Measurements from ENCODE around the gene NT5C2. TPM values are rescaled to one million over a fixed set of nuclear protein-coding genes. Genes with fewer than 3 reads are reported as not detected.

Gene NT5C2
- total and polyA plus RNA-seq, 2 of the 8 experiments (the other 6 are each of a cell fraction or from before 2014, with no cell fraction given) = 35.2 to 106 TPM

- H3K4me2 ChIP-seq (ENCODE audit: insufficient read depth in 1 of 2, low read depth in 2 of 2, low read length in 2 of 2) = no peak overlapping the region
- TF ChIP-seq BACH1 (IDR thresholded peaks at IDR 0.05; ENCODE audit: low read length) (no peak), RAD21 (IDR thresholded peaks at IDR 0.05 in 1 of 2, conservative IDR thresholded peaks at IDR 0.05 in 1 of 2; ENCODE audit: low read depth in 2 of 2, low read length in 2 of 2) (no peak), BCL11A (IDR thresholded peaks at IDR 0.05; ENCODE audit: low read depth in 2 of 2, low read length in 2 of 2) (no peak)
These were observed 47.1 kb downstream of the NT5C2 start for GRCh38 chr10:103145860-103146466.

More at GRCh38 chr10:103145860-103146466, 47.1 kb downstream of the NT5C2 start:
- Histone ChIP-seq H3K56ac (replicated peaks; ENCODE audit: insufficient read length, low read depth, low read length) (no peak overlapping the region), H4K5ac (ENCODE audit: insufficient read length, low read depth, low read length) (no peak overlapping the region), H3K27me3 (replicated peaks in 1 of 4; ENCODE audit: control insufficient read depth in 3 of 4, extremely low read depth in 1 of 4, insufficient read depth in 3 of 4, low read length in 3 of 4) (no peaks in the 10 kb centered on the region), H3K79me1 (ENCODE audit: low read depth, low read length) (no peaks in the 10 kb centered on the region), H2BK15ac (ENCODE audit: low read length) (no peak overlapping the region), H2BK5ac (ENCODE audit: low read depth, low read length) (no peak overlapping the region), H2BK12ac (ENCODE audit: low read depth, low read length) (no peak overlapping the region), H4K91ac (replicated peaks; ENCODE audit: insufficient read length, low read length) (no peak overlapping the region), H3K4me1 (replicated peaks in 1 of 4; ENCODE audit: control insufficient read depth in 3 of 4, insufficient read depth in 4 of 4, low read length in 3 of 4) (no peaks in the 10 kb centered on the region), H3K9me3 (ENCODE audit: insufficient read depth in 2 of 2, low read depth in 1 of 2, low read length in 1 of 2) (no peaks in the 10 kb centered on the region), H3K23me2 (ENCODE audit: low read depth, low read length) (no peaks in the 10 kb centered on the region), H2BK120ac (replicated peaks; ENCODE audit: low read depth, low read length) (no peak overlapping the region), H3K14ac (ENCODE audit: insufficient read length) (no peak overlapping the region), H3K79me2 (ENCODE audit: control insufficient read depth in 1 of 2, insufficient read depth in 2 of 2, low read length in 2 of 2) (0 out of 4 replicates have a peak, but pooled peaks cover 0 to 6% of the 10 kb centered on the region in 2 experiments), H3K23ac (ENCODE audit: insufficient read length) (no peak overlapping the region), H3K9ac (replicated peaks in 1 of 4; ENCODE audit: extremely low read depth in 1 of 4, low read depth in 3 of 4, low read length in 3 of 4) (no peak overlapping the region), H3K36me3 (ENCODE audit: control insufficient read depth in 2 of 4, insufficient read depth in 4 of 4, low read length in 3 of 4) (peaks cover 0 to 4% (median 0%) of the 10 kb centered on the region in 4 experiments; a peak in 2 of 8 replicates), H3K4ac (replicated peaks; ENCODE audit: insufficient read length, low read depth, low read length) (no peak overlapping the region), H3K4me3 (ENCODE audit: extremely low read depth in 1 of 4, insufficient read depth in 2 of 4, low read depth in 3 of 4, low read length in 4 of 4) (no peak overlapping the region), H3K27ac (ENCODE audit: low read depth, low read length) (no peak overlapping the region), H4K20me1 (replicated peaks in 1 of 2; ENCODE audit: control insufficient read depth in 1 of 2, insufficient read depth in 2 of 2, low read length in 2 of 2) (no peaks in the 10 kb centered on the region), H2BK20ac (ENCODE audit: low read length) (no peak overlapping the region), H4K8ac (ENCODE audit: extremely low read depth, insufficient read depth, low read length) (no peak overlapping the region), H2AFZ (ENCODE audit: low read length) (no peak overlapping the region), H3K18ac (ENCODE audit: extremely low read depth, low read length) (no peak overlapping the region), H2AK5ac (ENCODE audit: low read depth, low read length) (no peak overlapping the region)
- CTCF ChIA-PET (ENCODE audit: partially characterized antibody) = interaction anchor here (1.6 kb wide), 1 partner anchor 99 kb away, joined by 7 read pairs; no protein-coding TSS in a partner anchor
- POLR2A ChIA-PET (ENCODE audit: partially characterized antibody) = no interaction called here
- DNase-seq (ENCODE audit: low read depth in 1 of 2, low spot score in 2 of 2) = no peak
- no peak for FAIRE-seq
- 89% methylated on average over 3 of the region's 3 CpGs; no CpG with 5 or more reads in 1 of the 2 experiments for WGBS, 2 experiments (ENCODE audit: extremely low coverage in 1 of 2, insufficient coverage in 1 of 2, insufficient read length in 1 of 2, insufficient replicate concordance in 2 of 2, low coverage in 1 of 2, low lambda C conversion rate in 2 of 2, missing lambda C conversion rate in 1 of 2)
